G401 (cell line): ENCODE data around the gene SEMA3D. TPM values are rescaled to one million over a fixed set of nuclear protein-coding genes. Genes with fewer than 3 reads are reported as not detected.

Source experiments
- DNase-seq: peaks from one replicate; pipeline ENCODE4 v3.0.0-alpha.2; 2015; ENCODE audit warnings: low spot score
- in situ Hi-C: cut with HindIII; loops from 2 replicates; pipeline ENCODE4 v1.10.0; 2016; ENCODE audit warnings: low sequenced_read_pairs, mixed read lengths
- total RNA-seq: library from RNA; depleted of rRNA; stranded (reverse); fragments of >200 nt; shearing (Covaris generic); gene quantifications from 2 replicates; pipeline ENCODE4 v1.2.3, GENCODE V29; 2014

Gene SEMA3D
- total RNA-seq, 1 experiment from 2014 or later = 1.6 TPM

- in situ Hi-C loops = no loop called here
- DNase-seq = no peak
Observed at GRCh38 chr7:85095366-85095765, 91.5 kb downstream of the SEMA3D start.

- in situ Hi-C loops = no loop called here
- no peak for DNase-seq
Observed at GRCh38 chr7:85094046-85094725, 92.7 kb downstream of the SEMA3D start.

- no peak for DNase-seq
- in situ Hi-C loops = no loop called here
Observed at GRCh38 chr7:85091565-85091928, 95.3 kb downstream of the SEMA3D start.

- no peak for DNase-seq
- in situ Hi-C loops = no loop called here
Observed at GRCh38 chr7:85090919-85091564, 95.8 kb downstream of the SEMA3D start.

GRCh38 chr7:85090143-85090542, 96.7 kb downstream of the SEMA3D start:
- DNase-seq = no peak
- in situ Hi-C loops = no loop called here

GRCh38 chr7:85081846-85082245, 105.0 kb downstream of the SEMA3D start:
- in situ Hi-C loops = no loop called here
- no peak for DNase-seq

GRCh38 chr7:85081392-85081791, 105.5 kb downstream of the SEMA3D start:
- in situ Hi-C loops = no loop called here
- DNase-seq = no peak

- in situ Hi-C loops = no loop called here
- DNase-seq = no peak
Observed at GRCh38 chr7:85079434-85079833, 107.4 kb downstream of the SEMA3D start.

GRCh38 chr7:85078181-85078580, 108.7 kb downstream of the SEMA3D start:
- DNase-seq = no peak
- in situ Hi-C loops = no loop called here

- DNase-seq = no peak
Observed at GRCh38 chr7:85075864-85076263, 111.0 kb downstream of the SEMA3D start.

GRCh38 chr7:85074992-85075391, 111.9 kb downstream of the SEMA3D start:
- no peak for DNase-seq
- in situ Hi-C loops = no loop called here

More at GRCh38 chr7:85075864-85076263, 111.0 kb downstream of the SEMA3D start:
- in situ Hi-C loops = no loop called here

GRCh38 chr7:85074016-85074415, 112.8 kb downstream of the SEMA3D start:
- DNase-seq = no peak
- in situ Hi-C loops = no loop called here

GRCh38 chr7:85070967-85071628, 115.8 kb downstream of the SEMA3D start:
- no peak for DNase-seq
- in situ Hi-C loops = no loop called here

GRCh38 chr7:85068799-85069198, 118.1 kb downstream of the SEMA3D start:
- no peak for DNase-seq
- in situ Hi-C loops = no loop called here

GRCh38 chr7:85067371-85067770, 119.5 kb downstream of the SEMA3D start:
- in situ Hi-C loops = no loop called here
- DNase-seq = no peak

- no peak for DNase-seq
- in situ Hi-C loops = no loop called here
Observed at GRCh38 chr7:85065888-85066485, 120.9 kb downstream of the SEMA3D start.

GRCh38 chr7:85065306-85065705, 121.5 kb downstream of the SEMA3D start:
- in situ Hi-C loops = no loop called here
- DNase-seq = no peak

GRCh38 chr7:85062651-85063050, 124.2 kb downstream of the SEMA3D start:
- in situ Hi-C loops = no loop called here

GRCh38 chr7:85061456-85061855, 125.4 kb downstream of the SEMA3D start:
- in situ Hi-C loops = no loop called here
- DNase-seq = no peak

More at GRCh38 chr7:85062651-85063050, 124.2 kb downstream of the SEMA3D start:
- DNase-seq = no peak

GRCh38 chr7:85060696-85061095, 126.2 kb downstream of the SEMA3D start:
- DNase-seq = no peak
- in situ Hi-C loops = no loop called here
